Peyer's patch (tissue), 4 donors: ENCODE measurements around the gene IGFN1.
A peak's percentile ranks its signal among the peaks of the same experiment; 100 is the strongest.

ENCODE experiments used
- CTCF ChIP-seq, 6 experiments: fragments of 450-650 bp in 4 of 6; fragments of 200-600 bp in 2 of 6; sonication (generic) in 1 of 6; IDR thresholded peaks; one replicate each; pipeline ENCODE4 v1.5.1; 2017 to 2019; ENCODE audit warnings: antibody characterized with exemption in 6 of 6, mild to moderate bottlenecking in 3 of 6, moderate library complexity in 1 of 6
- POLR2A ChIP-seq, 2 donors: fragments of 450-650 bp; IDR thresholded peaks; one replicate each; pipeline ENCODE4 v1.5.1; 2017; ENCODE audit warnings: antibody characterized with exemption in 2 of 2, mild to moderate bottlenecking in 2 of 2, moderate library complexity in 2 of 2

GRCh38 chr1:201259476-201260235 lies 69.0 kb downstream of the IGFN1 start:
- TF ChIP-seq POLR2A (IDR thresholded peaks at IDR 0.05) (no peak), CTCF (IDR thresholded peaks at IDR 0.05) (peak in 3 of 6 experiments; percentile 36 to 54 (median 38))
